ENCODE results near the gene ASB8. TPM values are rescaled to one million over a fixed set of nuclear protein-coding genes. Genes with fewer than 3 reads are reported as not detected.
"Not testable (repeated sequence)": the region's sequence is repeated elsewhere in the genome, so short reads cannot be mapped to it uniquely, and the experiment has no call there.

ASB8 gene
- total RNA-seq, 1 donor from 2014 or later: 24.7 TPM

DNA sequence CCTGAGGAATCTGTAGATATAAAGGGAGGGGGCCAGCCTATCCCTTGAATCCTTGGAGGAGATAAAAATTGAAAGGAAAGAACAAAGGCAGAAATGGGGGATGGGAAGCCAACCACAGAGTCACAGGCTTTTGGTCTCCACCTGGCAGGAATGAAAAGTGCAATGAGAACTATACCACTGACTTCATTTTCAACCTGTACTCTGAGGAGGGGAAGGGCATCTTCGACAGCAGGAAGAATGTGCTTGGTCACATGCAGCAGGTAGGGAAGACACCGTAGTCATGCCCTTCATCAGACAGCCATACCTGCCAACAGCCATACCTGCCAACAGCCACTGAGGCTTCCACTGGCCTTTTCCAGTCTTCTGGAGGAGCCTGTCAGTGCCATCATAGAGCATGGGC is 13.4 kb downstream of the ASB8 start:
- ATAC-seq: no peak

DNA sequence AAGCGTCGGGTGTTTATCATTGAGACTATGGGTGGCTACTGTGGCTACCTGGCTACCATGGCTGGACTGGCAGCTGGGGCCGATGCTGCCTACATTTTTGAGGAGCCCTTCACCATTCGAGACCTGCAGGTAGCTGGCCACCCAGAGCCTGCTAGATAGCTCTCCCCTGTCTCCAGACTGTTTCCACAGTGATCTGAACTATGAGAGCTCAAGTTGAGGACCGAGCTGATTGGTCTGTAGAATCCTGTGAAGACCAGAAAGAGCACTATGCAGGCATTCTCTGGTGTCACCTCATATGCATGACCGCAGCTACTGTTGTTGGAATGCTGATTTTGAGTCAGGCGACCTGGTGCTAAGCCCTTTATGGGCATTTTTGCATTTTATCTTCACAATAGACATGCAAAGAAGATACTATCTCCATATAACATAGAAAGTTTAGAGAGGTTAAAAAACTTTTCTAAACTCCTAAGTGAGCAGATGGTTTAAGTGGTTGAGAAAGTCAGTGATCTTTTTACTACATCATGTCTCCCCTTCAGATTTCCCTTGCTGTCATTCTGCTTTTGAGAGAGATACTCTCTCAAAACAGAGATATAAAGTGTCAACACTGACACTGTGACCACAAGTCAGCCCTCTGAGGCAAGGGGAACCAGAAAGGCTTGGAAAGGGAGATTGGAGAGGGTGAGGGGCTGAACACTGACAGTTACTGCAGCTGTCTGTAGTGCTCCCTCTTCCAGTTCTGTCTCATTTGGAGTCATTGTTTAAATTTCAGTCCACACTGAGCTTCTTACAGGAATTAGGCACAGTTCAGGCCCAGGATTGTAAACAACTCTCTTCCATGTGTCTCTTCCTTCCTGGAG is 14.3 kb downstream of the ASB8 start:
- no peak for DNase-seq (ENCODE audit: low spot score)
- no peak for ATAC-seq

More for the DNA sequence above, 13.4 kb downstream of the ASB8 start:
- no peak for DNase-seq (ENCODE audit: low spot score)

DNA sequence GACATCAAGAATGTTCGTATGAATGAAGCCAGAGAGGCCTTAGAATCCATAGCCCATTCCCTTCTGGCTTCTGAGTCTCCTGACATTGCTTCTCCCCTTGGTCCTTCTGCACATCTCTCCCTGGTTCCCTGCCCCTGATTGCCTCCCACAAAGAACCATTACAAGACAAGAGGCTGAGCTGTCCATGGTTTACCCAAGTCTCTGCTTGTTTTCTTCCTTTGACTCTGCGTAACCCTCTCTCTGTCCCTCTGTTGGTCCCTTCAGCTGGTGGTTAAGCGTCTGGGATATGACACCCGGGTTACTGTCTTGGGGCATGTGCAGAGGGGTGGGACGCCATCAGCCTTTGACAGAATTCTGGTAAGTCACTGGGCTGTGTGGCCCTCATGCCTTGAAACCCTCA is 22.3 kb downstream of the ASB8 start:
- DNase-seq (ENCODE audit: low spot score) (no peak), ATAC-seq (no peak)

DNA sequence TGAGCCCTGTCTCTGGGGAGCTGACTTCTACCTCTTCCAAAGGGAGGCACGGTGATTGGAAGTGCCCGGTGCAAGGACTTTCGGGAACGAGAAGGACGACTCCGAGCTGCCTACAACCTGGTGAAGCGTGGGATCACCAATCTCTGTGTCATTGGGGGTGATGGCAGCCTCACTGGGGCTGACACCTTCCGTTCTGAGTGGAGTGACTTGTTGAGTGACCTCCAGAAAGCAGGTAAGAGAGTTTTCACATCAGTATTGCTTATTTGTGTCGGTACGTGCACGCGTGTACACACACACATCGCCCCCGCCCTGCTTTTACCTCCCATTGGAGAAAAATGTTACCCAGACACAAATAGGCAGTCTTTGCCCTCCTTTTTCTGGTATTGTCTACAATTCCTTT is 24.5 kb downstream of the ASB8 start:
- no peak for DNase-seq (ENCODE audit: low spot score)
- ATAC-seq: no peak

DNA sequence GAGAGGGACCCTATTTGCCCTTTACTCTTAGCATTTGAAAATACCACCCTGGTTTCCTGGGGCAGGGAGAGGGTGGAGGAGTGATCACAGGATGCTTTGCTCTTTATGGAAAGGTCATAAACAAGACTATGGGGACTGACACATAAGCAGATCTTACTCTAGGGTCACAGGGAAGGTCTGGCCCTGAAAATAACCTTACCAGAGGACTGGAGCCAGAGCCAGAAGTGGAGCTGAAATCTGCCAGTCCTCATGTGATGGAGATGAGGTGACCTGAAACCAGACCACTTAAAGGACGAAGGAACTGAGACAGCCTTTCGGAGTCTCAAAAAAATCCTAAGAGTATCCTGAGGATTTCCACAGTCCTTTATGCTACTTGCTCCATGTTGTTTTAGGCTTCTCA is 25.8 kb downstream of the ASB8 start:
- no peak for ATAC-seq
- DNase-seq (ENCODE audit: low spot score): no peak

DNA sequence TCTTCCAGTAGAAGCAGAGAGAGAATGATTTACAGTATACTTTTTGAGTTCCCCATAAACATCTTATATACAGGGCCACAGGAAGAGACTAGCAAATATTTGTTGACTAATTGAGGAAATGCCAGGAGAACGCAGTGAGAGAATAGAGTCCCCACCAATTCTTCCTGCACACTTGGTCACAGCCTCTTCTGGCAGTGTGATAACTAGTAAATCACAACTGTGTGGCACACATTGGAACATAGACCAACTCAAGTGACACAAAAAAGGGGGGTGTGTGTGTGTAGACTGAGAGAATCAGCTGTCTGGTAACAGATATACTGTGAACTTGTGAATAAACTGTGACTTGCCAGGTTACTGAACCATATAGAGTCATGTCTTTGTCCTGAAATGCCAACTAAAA is 27.9 kb downstream of the ASB8 start:
- ATAC-seq: no peak
- DNase-seq (ENCODE audit: low spot score): no peak

DNA sequence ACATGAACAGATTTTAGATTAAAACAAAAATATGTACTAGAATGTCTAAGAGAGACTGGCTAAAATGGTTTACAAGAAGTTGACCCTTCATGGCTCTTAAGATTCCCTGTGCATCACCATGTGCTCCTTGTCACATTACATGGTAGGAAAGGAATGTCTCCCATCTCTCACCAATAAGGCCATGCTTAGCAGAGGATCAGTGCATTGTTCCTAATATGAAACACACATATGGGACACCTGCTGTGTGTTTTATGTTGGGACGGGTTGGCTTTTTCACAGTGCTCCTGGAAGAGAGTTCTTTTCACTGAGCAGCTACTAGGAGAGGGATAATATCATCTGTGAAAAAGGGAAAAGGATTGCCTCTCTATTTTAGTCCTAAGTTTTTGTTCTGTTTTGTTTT is 28.5 kb downstream of the ASB8 start:
- no peak for ATAC-seq
- DNase-seq (ENCODE audit: low spot score): no peak

DNA sequence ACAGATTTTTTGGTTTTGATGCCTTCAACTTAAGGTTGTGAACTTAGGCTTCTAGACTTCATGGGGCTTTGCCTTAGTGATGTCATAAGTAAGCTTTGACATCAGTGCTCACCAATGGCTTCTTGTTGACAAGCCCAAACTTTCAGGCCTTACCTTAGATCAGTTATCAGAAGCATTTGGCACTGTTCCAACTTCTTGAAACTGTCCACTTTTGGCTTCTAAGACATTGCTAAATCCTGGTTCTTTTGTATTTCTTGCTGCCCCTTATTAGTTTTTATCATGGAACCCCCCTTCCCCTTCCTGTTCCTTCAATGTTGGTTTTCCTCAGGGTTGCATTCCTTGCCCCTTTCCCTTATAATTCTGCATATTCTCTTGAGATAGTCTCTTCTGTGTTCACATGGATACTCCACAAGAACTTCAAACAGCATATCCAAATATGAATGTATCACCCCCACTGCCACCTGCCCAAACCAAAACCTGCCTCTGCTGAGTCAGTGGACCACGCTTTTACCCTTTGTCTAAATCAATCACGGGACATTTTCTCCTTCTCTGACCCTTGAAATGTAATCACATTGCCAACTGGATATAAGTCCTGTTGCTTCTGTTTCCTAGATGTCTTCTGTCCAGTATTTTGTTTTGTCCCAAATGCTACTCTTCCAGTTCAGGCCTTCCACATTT is 30.2 kb downstream of the ASB8 start:
- ATAC-seq (no peak), DNase-seq (ENCODE audit: low spot score) (no peak)

DNA sequence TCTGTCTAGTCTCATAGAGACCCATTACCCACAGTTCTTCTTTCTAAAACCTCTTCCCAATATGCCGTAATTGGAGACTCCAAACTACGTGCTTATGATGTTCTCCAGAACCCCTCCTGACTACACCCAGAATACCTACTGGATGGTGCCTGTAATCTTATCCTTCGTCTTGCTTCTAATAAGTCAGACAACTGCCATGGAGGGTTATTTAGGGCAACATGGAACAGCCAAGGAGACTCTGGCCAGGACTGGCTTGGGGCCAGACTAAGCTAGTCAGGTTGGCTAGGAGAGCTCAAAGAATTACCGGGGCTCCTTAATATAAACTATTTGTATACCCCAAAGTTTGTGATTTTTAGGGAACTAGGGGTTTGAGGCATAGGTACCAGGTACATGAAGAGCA is 31.3 kb downstream of the ASB8 start:
- DNase-seq (ENCODE audit: low spot score): no peak
- ATAC-seq: peak; percentile 23

DNA sequence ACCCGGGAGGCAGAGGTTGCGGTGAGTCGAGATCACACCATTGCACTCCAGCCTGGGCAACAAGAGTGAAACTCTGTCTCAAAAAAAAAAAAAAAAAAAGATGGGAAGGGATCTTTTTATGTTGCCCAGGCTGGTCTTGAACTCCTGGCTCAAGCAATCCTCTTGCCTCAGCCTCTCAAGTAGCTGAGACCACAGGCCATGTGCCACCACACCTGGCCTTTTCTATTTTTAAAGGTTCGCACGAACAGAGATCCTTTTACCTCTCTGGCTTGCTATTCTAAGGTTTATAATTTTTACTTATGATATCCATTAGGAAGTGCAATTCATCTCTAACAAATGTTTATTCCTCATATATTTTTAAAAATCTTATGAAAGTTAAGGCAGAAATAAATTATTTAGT is 31.8 kb downstream of the ASB8 start:
- not testable (repeated sequence) for ATAC-seq; DNase-seq (ENCODE audit: low spot score)

DNA sequence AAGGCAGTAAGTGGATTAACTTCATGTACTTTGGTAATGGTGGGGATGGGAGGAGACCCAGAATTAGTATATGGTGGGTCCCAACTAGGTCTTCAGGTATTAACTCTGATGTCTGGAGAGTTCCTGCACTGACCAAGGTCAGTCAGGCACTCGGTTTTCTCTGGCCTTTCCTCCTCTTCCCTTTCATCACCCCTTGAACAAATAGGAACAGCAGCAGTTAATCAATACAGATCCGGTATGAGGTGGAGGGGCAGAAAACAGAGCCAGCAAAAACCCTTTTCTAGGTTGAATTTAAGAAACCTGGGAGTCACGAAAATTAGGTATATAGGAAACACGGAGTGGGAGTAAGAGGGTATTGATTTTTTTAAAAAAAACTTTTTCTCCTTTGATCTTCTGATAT is 34.1 kb downstream of the ASB8 start:
- ATAC-seq: peak; percentile 34
- DNase-seq (ENCODE audit: low spot score): no peak

DNA sequence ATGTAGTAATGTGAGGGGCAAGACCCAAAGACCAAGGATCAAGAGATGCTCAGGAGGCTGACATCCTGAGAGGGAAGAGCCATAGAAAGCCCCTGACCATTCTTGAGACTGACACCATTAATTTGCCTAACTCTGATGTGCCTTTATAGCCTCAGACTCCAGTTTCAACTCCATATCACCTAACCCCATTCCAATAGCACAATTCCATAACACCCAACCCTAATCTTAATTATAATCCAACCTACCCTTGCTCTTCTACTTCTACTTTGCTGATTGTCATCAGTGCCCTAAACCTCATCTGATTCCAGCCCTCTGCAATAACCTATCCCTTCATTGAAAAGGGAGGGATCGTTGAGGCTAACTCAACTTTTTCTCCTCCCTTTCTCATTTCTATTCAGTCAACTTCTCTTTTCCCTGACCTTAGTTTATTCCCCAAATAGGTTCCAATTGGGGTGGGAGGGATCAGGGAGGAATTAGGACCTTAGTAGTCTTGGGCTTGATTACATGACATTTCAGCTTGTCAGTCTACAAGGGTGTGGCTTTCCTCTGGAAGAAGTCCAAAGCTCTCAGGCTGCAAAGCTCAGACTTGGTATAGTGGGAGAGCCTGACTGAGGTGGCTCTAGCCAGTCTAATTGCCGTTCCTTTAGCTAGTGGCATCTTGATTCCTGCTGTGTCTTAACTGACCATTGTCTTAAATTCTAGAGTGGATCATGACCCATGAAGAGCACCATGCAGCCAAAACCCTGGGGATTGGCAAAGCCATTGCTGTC is 35.1 kb downstream of the ASB8 start:
- DNase-seq (ENCODE audit: low spot score): no peak
- ATAC-seq: no peak

DNA sequence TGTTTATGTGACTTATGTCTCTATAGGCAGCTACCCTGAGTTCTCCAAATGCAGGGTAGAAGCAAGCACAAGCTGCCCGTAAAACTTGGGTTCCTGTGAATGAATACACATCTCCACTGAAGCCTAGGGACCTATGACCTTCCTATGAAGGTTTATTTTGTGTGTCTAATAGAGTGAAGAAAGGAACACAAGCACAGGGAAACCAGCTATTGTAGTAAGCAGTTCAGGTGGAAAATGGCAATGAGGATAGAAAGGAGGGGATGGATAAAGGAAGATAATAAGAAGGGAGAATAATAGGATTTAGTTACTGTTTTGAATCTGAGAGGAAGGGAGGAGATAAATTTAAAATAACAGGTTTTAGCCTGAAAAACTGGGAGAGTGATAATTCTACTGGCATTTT is 35.8 kb downstream of the ASB8 start:
- DNase-seq (ENCODE audit: low spot score) (no peak), ATAC-seq (no peak)

DNA sequence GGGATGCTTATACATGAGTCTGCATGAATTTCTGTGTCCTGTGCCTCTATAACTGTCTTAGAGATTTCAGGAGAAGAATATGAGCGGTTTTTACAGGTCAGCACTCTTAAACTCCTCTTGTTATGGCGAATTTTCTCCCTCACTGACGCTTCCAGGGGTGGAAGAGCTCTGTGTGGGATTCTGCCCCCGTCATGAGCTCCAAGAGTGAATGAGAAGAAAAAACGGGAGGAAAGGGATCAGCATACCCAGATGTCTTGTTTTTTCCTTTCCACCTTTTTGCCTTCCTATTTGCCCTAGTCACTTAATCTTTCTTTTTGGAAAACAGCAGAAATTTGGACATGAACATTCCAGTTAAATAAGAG is 37.5 kb downstream of the ASB8 start:
- ATAC-seq: no peak
- DNase-seq (ENCODE audit: low spot score): no peak

DNA sequence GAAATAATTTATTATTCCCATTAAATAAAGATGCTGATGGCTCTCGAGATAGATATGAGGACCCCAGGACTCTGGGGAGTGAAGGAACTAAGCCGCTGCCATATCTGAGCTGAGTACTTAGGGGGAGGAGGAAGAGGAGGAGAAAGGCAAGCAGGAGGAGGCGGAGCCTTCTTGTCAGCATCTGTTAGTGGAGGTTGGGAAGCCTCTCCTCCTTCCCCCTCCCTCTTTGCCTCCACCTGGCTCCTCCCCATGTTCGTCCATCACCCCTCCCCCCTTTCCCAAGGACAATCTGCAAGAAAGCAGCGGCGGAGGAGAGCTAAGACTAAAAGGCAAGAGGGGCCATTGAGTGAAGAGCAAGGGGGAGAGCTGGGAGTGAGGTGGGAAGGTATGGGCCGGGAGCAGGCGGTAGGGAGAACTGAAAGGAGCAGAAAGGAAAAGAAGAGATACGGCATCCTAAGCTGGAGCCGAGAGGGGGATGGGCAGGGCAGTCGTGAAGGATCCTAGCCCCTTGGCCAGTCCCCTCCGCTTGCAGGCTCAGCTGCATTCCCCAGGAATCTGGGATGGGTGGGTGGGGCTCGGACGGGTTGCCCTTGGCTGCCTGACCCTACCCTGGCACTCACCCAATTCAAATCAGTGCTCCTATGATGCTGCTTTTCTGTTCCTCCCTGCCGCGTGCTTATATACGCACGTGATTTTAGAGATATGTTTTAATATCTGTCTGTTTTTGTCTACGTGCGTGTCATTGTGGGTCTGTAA is 38.1 kb downstream of the ASB8 start, which contains the start of gene PFKM:
PFKM (plus strand) TSS at position 287 of the 756 bp plus-strand sequence. CDS start 3,411 bp downstream, outside the sequence.
- DNase-seq (ENCODE audit: low spot score) (peak; percentile 49), ATAC-seq (peak; percentile 86)

DNA sequence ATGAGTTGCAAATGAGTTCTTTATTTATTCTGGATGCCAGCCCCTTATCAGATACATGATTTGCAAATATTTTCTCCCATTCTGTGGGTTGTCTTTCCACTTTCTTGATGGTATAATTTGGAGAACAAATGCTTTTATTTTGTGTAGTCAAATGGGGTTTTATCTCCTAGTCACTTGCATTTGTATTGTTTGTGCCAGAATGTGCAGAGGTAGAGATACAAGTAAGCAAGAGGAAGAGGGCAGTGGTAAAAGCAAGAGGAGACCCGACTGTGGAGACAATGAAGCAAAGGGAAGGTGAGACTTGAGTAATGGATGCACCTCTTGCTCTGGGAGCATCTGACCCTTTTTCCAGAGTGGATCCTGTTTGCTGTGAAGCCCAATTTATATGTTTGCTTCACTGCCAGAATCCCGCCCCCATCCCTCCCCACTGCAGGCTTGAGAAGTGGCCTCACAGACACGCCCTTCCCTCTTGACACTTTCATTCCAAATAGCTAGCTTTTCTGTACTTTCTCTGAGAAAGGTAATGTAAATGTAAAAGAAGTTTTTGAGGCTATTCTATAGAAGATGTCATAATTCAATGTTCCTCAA is 38.9 kb downstream of the ASB8 start:
- no peak for ATAC-seq
- DNase-seq (ENCODE audit: low spot score): no peak

DNA sequence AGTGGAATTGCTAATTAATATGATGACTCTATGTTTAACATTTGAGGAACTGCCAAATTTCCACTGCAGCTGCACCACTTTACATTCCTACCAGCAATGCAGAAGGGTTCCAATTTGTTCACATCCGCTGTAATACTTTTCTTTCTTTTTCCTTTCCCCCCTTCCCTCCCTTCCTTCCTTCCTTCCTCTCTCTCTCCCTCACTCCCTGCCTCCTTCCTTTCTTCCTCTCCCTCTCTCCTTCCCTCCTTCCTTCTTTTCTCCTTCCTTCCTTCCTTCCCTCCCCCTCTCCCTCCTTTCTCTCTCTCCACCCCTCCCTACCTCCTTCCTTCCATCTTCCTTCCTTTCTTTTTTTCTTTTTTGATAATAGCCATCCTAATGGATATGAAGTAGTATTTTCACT is 41.4 kb downstream of the ASB8 start:
- no peak for ATAC-seq
- DNase-seq (ENCODE audit: low spot score): no peak

DNA sequence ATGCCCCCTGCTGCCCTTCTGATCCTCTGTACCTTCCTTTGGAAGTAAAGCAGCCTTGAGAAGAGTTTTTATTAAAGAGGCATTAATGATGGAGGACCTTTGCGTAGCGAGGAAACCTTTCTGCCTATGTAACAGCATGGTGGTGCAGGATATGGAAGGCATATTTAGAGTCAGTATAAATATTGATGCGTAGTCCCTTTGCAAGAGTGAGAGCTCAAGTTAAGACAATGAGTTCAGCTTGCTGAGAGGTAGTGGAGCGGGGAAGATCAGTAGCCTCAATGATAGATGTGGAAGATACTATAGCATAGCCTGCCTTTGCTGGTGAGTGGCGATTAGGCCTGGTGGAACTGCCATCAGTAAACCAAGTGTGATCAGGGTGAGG is 46.0 kb downstream of the ASB8 start:
- not testable (repeated sequence) for DNase-seq (ENCODE audit: low spot score); ATAC-seq

DNA sequence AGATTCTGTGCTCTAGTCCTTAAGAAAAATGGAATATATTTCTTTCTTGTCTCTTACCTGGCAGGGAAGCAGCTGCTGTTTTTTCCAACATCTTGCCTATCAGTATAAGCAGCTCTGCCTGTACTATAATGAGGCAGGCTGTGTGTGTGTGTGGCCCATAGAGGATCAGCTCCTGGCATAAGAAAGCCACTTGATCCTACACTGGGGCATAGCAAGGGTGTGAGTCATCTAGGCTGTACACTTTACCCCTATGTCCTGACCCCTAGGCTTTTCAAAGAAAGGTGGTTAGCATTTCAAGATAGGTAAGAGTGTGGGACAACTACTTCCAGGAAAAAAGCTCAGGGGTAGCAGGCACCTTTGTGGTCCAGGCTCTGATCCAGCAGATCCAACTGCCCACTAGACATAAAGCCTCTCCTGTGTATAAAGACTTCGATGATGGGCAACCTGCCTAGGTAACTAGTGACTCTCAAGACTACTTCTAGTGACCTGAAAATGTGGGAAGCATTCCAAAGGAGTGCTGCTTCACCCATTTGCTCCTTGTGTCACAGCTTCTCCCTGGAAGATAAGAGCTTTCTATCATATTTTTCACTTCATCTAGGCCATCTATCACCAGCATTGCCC is 46.5 kb downstream of the ASB8 start:
- ATAC-seq: no peak
- no peak for DNase-seq (ENCODE audit: low spot score)

DNA sequence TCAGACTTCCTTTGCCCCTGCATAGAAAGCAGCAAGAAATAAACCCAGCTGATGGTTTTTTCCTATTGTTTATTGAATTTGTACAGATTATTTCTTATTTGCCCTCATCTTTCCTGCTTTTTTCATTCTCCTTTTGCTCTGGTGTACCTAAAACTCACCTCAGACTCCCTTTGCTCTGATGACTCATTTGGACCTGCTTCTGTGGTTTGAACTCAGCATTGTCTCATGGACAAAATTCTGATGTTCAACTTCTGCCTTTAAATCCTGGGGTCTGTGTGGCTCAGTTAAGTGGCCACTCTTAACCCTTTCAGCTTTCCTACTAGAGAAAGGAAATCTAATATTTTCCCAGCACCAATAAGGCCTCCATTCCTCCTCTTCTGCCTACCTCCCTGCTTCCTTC is 47.9 kb downstream of the ASB8 start:
- no peak for DNase-seq (ENCODE audit: low spot score)
- no peak for ATAC-seq

All from left lobe of liver (tissue), 2 donors.